GM18502 (cell line): ENCODE measurements around the gene P2RY6.
"Not testable (repeated sequence)": the region's sequence is repeated elsewhere in the genome, so short reads cannot be mapped to it uniquely, and the experiment has no call there.

Experiments
- ATAC-seq: cut with Tn5 transposase; IDR thresholded peaks from one replicate; pipeline ENCODE4 v1.9.1; 2021; ENCODE audit warnings: mild to moderate bottlenecking; ENCODE audit not compliant: unreplicated experiment, poor library complexity

P2RY6 gene

DNA sequence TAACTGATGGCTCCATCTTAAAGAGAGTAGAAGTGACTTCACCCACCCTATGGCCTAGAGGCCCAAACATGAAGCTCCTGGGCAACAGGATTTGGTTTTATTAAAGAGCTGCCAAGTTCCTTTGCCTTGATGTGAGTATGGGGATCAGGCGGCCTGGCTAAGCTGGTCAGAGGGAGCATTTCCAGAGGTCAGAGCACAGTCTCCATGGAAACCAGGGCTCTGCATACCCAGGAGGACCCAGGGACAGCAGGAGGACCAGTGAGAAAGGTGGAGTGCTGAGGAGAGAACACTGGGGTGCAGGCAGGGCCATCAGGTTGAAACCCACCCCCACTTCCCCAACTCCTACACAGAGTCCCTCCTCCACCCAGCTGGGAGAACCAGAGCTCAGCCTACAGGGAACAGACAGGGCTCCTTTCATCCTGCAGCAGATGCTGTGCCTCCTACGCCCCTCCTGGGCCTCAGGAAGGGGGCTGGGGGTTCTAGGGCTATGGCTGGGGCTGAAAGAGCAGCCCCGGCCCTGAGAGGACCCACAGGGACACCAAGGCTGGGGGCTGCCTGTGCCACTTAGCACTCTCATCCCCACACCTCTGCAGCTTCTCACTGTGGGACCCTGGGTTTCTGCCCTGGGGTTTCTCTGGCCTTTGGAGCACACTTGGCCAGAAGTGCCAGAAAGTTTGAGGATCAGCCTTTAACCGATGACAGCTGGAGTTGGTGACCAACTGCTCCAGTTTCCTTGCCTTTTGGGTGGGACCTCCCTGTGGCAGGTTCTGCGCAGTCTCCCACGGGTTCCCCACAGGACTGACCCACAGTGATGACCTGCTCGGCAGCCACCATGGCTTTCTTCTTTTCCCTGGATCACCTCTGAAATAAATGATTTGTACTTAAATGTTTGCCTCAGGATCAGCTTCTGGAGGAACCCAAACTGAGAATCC is 13.8 kb upstream of the P2RY6 start:
- ATAC-seq: no peak

DNA sequence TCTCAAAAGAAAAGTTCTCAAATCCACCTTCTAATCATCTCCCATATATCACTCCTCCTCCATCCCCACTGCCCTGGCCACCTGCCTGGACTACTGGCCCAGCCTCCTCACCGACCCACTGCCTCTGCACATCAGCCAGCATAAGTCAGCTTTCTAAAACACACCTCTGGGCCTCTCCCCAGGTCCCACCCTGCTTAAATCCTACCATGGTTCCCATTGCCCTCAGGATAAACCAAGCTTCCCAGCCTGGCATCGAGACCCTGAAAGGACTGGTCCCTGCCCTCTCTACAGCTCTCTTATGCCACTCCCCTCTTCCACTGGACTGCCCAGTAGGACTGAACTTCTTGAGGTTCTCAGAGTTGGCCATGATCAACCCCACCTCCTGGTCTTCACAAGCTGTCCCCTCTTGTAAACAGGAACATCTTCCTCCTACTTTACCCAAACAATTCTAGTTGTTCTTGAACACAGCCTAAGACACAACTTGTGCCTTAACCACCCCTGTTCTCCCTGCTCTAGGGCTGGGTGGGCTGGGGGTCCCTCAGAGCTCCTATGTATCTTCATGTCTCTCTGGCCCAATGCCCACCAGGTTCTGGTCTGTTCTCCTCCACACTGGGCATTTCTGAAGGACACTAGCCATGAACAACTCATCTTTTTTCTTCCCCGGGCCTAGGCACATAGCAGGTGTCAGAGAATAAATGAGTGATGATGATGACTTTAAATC is 12.6 kb upstream of the P2RY6 start:
- no peak for ATAC-seq

DNA sequence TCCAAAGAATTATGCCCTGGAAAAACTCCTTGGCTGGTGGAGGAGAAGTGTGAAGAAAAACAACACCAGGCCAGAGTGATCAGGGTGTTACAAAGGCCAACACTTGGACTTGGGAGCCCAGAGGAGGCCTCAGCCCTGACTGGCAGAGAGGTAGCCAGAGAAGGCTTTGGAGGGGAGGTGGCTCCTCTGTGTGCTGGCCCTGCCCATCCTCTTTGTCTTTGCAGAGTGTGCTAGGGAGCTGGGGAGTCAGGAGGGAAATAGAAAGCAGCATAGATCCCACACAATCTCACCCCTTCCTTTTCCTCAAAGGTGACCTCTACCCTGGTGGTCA is 12.0 kb upstream of the P2RY6 start:
- ATAC-seq: no peak

DNA sequence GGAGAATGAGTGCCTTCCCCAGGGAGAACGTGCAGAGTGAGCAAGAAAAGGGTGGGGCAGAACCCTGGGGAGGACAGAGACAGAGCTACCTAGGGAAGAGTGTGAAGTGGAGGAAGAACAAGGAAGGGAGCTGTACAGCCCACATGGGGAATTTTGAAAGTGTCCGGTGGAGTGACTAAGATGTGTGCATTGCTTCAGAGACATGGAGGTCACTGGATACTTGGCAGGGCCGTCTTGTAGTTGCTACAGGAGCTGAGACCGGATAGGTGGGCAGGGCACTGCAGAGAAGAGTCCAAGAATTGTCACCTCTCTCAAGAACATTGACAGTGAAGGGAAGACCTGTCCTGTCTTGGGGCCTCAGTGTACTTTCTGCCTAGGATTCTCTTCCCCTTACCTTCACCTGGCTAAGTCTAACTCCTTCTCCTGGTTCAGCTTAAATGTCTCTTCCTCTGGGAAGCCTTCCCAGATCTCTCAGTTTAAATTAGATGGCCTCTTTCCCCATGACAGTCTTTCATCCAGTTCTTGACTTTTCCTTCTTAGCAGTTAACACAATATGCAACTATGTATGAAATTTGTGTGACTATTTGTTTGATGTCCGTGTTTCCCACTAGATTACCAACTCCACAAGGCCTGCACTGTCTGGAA is 9.2 kb upstream of the P2RY6 start:
- no peak for ATAC-seq

DNA sequence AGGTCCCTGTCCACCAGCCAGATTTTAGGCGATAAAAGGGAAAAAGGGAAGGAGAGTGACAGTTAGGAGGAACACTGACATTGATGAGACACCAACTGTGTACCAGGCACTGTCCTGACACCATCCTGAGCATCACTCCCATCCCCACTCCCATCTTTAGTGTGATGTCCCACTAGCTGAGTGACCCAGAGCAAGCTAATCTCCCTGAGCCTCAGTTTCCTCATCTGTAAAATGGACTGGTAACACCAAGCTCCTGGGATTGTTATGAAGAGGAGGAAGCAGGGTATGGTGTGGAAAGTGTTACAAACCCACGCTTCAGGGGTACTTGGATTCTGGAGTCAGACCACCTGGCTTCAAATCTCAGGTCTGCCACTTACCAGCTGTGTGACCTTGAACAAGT is 8.5 kb upstream of the P2RY6 start:
- no peak for ATAC-seq

DNA sequence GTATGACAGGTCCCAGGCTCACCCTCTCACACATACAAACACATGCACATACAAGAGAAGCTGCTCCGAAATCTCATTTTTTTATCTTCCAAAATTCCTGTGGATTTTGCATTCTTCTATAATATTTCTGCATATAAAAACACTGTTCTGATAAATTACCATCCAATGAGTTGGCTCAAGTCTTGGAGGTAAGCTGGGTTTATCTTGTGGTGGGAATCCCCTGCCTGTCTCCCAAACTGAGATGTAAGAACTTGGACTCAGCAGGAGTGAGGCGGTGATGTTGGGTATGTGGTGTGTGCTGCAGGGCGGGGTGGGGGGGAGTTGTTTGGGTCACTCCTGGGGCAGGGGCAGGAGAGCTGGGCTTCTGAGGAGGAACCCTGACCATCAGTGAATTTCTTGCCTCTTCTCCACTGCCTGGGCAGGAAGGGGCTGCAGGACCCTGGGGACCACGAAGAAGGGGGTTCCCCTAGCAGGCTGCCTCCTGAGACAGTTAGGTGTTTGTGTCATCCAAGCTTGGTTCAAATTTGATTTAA is 6.8 kb upstream of the P2RY6 start:
- no peak for ATAC-seq

DNA sequence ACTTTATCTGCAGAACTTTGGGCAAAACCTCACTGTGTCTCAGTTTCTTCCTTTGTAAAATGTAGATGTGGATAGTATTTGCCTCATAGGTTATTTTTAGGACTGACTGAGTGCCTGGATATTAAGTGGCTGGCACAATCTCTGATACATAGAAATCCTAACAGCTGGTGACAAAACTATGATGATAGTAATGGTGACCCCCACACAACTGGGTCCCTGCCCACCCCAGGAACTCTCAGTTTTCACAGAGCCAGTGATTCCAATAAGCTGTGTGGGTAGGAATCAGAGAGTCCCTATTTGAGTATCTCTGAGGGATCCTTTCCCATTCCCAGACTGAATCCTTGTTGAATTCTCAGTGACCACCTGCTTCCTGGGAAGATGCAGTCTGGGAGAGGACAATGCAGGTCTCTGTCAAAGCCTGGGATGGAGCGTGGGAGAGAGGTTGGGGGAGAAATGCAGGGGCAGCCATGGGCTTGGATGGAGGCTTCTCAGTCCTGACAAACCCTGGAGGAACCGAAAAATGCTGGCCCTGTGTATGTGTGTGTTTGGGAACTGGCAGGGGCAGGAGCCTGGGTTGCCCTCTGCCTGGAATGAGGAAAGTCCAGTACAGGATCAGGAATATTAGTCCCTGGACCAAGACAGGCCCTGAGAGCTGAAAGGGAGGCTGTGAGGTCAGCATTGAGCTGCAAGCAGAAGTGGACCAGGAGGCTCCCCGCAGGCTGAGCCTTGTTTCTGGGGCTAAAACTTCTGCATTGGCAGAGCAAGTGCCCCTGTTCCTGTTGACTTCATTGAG is 6.1 kb upstream of the P2RY6 start:
- no peak for ATAC-seq

DNA sequence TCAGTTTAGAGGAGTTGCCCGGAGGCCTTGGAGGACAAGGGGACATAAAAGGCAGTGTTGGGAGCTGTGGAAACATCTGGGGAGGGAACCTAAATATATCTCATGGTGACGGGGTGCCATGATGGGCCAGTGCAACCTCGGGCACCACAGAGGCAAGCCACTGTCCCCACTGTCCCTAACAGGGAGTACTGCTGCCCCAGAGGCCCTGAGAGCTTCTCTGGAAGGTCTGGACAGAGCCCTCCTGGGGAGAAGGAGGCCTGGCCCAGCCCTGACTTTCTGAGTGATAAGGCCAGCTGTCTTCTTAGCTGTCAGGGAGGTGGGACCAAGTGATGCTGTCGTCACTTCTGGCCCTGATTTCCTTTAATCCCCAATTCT is 5.5 kb upstream of the P2RY6 start:
- ATAC-seq: no peak

DNA sequence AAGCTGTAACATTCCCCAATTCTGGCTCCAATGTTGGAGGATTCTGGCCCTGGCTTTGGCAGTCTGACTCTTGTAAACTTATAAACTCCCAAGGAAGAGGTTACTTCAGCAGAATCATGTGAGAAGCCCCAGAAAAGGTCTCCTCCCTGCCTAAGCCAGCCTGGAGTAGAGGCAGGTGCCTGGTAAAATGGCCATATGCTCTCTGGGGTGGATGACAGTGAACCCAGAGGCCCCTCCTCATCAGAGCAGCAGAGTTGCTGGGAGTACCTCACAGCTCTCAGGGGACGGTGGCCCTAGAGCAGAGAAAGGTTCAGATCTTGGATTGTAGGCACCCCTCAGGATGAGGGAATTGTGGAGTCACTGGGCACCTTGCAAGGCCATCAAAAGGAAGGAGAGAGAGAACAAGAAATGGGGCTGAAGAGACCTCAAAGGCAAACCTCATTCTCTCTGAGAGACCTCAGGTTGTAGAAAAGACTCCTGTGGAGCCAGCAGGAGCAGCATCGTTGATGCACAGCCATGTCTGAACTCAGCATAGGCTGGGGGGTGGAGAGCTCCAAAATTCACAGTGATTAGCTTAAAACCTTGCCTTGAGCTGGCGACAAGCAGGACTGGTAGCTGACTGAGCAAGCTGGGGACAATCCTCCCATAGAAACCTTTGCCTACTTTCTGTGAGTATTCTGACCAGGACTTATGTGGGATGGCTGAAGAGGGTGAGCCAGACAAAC is 4.9 kb upstream of the P2RY6 start:
- no peak for ATAC-seq

DNA sequence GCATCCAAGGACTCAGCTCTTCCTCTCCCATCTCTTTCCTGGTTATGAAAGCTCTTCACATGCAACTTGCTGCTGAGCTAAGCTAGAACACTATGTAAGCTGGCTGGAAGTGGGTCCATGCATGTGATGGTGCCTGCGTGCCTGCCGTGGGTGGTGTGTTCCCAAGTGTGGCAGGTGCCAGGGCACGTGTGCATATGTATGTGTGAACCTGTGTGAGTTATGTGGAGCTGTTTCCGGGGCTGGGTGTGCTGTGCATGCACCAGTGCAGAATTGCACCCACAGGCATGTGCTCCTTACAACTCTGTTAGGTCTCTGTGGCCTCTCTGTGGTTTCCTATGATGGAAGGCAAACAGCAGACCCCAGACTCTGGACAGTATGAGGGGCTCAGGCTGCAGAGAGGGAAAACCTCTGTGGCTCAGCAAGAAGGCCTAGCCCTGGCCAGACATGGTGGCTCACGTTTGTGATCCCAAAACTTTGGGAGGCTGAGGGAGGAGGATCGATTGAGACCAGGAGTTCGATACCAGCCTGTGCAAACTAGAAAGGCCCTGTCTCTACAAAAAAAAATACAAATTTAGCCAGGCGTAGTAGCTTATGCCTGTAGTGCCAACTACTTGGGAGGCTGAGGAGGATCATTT is 4.1 kb upstream of the P2RY6 start:
- no peak for ATAC-seq

DNA sequence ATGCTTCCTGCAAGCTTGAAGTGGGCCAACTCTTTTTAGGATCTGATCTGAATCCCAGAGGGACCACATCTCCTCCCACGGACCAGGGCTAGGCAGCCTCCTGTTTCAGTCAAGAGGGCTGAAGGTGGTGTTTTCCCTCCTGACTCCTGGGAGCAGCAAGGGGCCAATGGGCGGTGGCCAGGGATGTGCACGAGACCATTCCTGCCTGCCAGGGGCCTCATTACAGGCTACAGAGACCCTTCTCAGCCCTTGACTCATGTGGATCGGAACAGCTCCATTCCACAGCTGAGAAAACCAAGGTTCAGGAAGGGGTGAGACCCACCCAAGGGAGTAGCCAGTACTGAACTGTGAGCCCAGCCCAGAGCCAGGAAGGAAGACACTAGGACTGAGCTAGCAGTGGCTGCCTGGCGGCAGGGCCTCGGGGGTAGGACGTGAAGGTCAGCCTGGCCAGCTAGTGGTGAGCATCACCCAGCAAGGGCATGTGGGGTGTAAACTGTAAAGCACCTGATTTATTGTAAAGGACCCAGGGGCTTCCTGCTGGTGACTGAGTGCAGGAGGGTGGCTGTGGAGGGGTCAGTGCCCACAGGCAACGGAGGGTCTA is 3.4 kb upstream of the P2RY6 start:
- no peak for ATAC-seq

DNA sequence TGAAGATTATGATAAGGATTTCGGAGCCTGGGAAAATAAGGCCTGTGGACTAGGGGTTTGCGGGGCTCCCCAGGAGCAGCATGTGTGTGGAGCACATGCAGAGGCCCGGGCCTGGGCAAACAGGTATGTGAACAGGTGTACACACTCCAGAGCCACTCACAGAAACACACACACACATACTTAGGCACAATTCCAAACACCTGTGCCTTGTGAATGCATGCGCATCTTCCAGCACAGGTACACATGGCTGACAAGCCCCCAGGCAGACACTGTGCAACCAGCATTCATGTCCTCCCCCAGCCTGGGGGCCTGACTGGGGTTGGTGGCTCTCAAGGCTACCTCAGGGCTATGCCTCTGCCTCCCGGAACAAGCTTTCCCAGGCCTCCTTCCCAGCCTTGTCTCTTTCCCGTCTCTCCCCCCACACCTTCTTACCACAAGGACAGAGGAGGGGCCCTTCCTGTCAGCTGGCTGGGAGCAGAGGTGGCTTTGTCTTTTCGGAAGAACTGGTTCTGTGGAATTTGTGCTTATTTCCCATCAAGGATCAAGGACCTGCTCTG is 2.6 kb upstream of the P2RY6 start:
- ATAC-seq: no peak

DNA sequence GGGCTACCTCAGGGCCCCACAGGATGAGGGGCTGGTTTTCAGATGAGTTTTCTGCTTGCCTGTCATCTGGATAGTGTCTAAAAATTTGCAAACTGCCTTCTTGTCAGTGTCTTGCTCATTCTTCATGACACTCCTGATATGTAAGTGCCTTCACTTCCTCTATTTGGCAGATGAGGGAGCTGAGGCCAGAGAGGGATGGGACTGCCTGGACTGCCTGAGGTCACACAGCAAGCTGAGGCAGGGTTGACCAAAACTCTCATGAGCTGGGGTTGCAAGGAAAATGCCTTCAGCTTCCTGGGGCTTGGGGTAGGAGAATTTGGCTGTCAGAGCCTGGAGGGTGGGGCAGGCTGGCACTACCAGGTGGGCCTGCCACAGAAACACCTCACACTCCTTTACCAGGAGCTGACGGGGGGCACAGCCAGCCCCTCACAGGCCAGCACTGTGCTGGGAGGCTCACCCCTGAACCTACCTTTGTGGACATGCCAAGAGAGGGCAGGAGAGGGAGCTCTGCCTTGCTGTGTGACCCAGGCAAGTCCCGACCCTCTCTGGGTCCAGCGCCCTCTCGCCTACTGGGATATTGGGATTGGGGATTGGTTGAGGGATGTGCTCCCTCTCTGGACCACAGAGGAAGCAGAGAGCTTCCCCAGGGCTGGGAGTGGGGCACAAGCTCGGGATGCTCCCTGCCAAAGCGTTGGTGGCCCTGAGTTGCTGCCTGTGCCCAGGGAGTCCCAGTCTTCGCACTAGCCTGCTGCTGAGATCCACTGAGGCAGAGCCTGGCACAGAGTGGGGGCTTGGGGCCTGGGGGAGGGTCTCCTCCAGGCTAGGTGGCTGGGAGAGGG is 1.9 kb upstream of the P2RY6 start:
- ATAC-seq: no peak

DNA sequence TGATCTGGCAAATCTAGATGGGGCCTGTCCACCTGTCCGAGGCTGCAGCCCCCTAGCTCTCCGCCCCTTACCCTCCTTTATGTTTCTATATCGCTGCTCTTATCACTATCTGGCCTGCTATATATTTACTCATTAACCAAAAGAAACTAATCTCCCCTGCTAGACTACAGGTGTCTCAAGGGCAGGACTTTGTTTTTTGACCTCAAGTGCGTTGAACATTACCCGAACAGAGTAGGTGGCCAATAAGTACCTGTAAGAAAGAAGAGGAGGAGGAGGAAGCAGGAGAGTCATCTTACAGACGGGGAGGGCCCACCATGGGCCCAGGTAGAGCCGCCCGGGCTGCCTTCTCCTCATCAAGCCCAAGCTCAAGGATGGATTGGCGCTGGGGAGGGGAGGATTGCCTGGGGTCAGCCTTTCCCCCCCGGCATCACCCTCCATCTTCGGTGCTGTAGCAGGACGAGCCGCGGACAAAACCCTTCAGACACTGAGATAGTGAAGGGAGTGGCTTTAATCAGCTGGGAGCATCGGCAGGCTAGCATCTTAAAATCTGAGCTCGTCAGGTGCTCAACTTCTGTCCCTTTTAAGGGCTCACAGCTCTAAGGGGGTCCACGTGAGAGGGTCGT is 1.2 kb upstream of the P2RY6 start:
- ATAC-seq: no peak

DNA sequence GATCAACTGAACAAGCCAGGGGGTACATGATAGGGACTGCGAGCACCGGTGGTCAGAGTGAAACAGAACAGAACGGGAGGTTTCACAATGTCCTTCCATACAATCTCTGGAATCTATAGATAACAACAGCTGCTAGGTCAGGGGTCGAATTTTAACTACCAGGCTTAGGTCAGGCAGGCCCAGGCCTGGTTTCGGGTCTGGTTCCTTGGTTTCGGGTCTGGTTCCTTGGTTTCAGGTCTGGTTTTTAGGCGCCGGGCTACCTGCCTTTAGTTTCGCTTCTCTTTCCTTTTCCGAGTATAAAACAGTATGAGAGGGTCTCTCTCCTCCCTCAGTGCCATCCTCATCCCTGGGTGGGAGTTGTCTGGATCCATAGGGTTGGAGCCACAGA is 666 bp upstream of the P2RY6 start:
- ATAC-seq: not testable (repeated sequence)

DNA sequence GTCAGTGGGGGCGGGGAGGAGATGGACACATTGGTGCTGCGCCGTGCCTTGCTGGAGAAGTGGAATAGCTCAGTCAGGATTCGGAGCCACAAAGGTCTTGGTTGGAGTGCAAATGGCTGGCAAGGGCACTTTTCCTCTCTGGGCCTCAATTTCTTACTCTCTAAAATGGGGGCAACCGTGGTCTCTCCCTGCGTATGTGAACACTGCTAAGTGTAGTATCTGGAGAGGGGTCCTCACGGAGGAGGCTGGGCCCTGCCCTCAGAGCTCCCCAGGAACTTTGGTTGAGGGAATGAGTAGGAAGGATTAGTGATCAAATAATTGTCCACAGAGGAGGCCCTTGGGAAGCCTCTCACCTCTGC is 521 bp downstream of the P2RY6 start:
- no peak for ATAC-seq

DNA sequence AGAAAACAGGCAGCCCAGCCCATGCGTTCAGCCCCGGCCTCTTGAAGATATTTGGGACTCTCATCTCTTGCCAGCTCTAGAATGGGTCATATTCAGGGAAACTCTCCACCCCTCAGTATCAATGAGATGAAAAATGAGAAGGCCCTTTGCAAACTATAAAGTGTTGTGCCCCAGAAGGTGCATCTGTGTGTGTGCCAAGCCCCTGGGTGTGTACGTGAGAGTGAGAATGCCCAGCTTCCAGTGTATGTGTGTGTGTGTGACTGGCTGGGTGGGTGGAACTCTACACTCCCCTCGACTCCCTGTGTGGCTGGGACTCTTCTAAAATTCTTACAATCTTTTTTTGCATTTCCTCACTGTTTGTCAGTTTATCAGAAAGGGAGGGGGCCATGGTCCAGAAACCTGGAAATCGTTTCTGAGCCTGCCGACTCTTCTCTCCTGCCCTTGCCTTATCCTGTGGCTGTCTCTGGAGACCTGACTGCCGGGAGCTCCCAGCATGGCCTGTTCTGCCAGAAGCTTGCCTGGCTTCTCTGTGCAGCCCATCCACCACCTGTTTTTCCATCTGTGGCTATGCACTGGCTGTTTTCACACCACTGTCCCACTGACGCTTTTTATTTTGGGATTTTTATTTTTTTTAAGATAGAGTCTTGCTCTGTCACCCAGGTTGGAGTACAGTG is 1.2 kb downstream of the P2RY6 start:
- no peak for ATAC-seq
